Stimulated activated CD4-positive, alpha-beta T cell treated with anti-CD3 and anti-CD28 coated beads, Interleukin-2, amount 100 ng/mL, for 24 hours (primary cell): ENCODE results near the gene TTC23.

Source experiments
- DNase-seq, 2 donors: peaks; one replicate each; pipeline ENCODE4 v3.0.0-alpha.2; 2020

Gene TTC23

GRCh38 chr15:99187936-99188335 is 61.4 kb downstream of the TTC23 start:
- no peak for DNase-seq

- DNase-seq: no peak
Measured at GRCh38 chr15:99185414-99186130, 63.8 kb downstream of the TTC23 start.

GRCh38 chr15:99182791-99183190 is 66.6 kb downstream of the TTC23 start:
- no peak for DNase-seq

GRCh38 chr15:99181545-99181971 is 67.8 kb downstream of the TTC23 start:
- no peak for DNase-seq

- no peak for DNase-seq
Measured at GRCh38 chr15:99180964-99181306, 68.4 kb downstream of the TTC23 start.

GRCh38 chr15:99180086-99180963 is 69.1 kb downstream of the TTC23 start:
- no peak for DNase-seq

GRCh38 chr15:99177679-99178078 is 71.7 kb downstream of the TTC23 start:
- no peak for DNase-seq

- no peak for DNase-seq
Measured at GRCh38 chr15:99176757-99177156, 72.6 kb downstream of the TTC23 start.

- DNase-seq: no peak
Measured at GRCh38 chr15:99174567-99175395, 74.6 kb downstream of the TTC23 start.

GRCh38 chr15:99172989-99173388 is 76.4 kb downstream of the TTC23 start:
- no peak for DNase-seq

- DNase-seq: no peak
Measured at GRCh38 chr15:99172171-99172570, 77.2 kb downstream of the TTC23 start.

GRCh38 chr15:99170476-99171065 is 78.8 kb downstream of the TTC23 start:
- DNase-seq: no peak

- no peak for DNase-seq
Measured at GRCh38 chr15:99169769-99170311, 79.5 kb downstream of the TTC23 start.

GRCh38 chr15:99168601-99169580 is 80.5 kb downstream of the TTC23 start:
- no peak for DNase-seq

- no peak for DNase-seq
Measured at GRCh38 chr15:99167640-99168039, 81.7 kb downstream of the TTC23 start.

GRCh38 chr15:99167201-99167600 is 82.2 kb downstream of the TTC23 start:
- DNase-seq: no peak

- no peak for DNase-seq
Measured at GRCh38 chr15:99165956-99166689, 83.3 kb downstream of the TTC23 start.

GRCh38 chr15:99165020-99165790 is 84.2 kb downstream of the TTC23 start:
- DNase-seq: no peak

GRCh38 chr15:99164119-99164518 is 85.3 kb downstream of the TTC23 start:
- DNase-seq: no peak
